Measurements from ENCODE around the gene POLR3K.

GRCh38 chr16:71540-72401, 18.4 kb upstream of the POLR3K start:
- TF ChIP-seq, protein P1, sequence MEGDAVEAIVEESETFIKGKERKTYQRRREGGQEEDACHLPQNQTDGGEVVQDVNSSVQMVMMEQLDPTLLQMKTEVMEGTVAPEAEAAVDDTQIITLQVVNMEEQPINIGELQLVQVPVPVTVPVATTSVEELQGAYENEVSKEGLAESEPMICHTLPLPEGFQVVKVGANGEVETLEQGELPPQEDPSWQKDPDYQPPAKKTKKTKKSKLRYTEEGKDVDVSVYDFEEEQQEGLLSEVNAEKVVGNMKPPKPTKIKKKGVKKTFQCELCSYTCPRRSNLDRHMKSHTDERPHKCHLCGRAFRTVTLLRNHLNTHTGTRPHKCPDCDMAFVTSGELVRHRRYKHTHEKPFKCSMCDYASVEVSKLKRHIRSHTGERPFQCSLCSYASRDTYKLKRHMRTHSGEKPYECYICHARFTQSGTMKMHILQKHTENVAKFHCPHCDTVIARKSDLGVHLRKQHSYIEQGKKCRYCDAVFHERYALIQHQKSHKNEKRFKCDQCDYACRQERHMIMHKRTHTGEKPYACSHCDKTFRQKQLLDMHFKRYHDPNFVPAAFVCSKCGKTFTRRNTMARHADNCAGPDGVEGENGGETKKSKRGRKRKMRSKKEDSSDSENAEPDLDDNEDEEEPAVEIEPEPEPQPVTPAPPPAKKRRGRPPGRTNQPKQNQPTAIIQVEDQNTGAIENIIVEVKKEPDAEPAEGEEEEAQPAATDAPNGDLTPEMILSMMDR (IDR thresholded peaks at IDR 0.05; ENCODE audit: low read depth, low read length), result no peak
- no peak for TF ChIP-seq POLR2A (IDR thresholded peaks at IDR 0.05; ENCODE audit: extremely low read depth, insufficient read length)

Data from NB4 (cell line).